ENCODE measurements around the gene CIZ1. TPM values are rescaled to one million over a fixed set of nuclear protein-coding genes. Genes with fewer than 3 reads are reported as not detected.

Gene CIZ1
- total and polyA plus RNA-seq, 2 of the 13 experiments (the other 11 are each of a cell fraction or from before 2014, with no cell fraction given), result 30.6 to 50.3 TPM

GRCh38 chr9:128159784-128160602 lies 31.4 kb downstream of the CIZ1 start, which contains the start of gene BBLN (continued):
- TF ChIP-seq ZGPAT (CRISPR knock-in tag; IDR thresholded peaks at IDR 0.05) (peak; percentile 28; the same call in 1 of the 2 replicates), CENPBD1 (CRISPR knock-in tag; IDR thresholded peaks at IDR 0.05; ENCODE audit: borderline replicate concordance, low read depth) (no peak), ZNF101 (CRISPR knock-in tag; IDR thresholded peaks at IDR 0.05; ENCODE audit: borderline replicate concordance, low read depth) (no peak), ZNF160 (CRISPR knock-in tag; IDR thresholded peaks at IDR 0.05) (0 out of 2 replicates have a peak, but pooled peaks have one; percentile 16), HMG20B (CRISPR knock-in tag; conservative IDR thresholded peaks at IDR 0.05) (no peak), RBFOX2 (IDR thresholded peaks at IDR 0.05; ENCODE audit: low read depth, low read length) (peak; percentile 78), ZNF256 (CRISPR knock-in tag; conservative IDR thresholded peaks at IDR 0.05) (no peak), NFYB (CRISPR knock-in tag; IDR thresholded peaks at IDR 0.05) (no peak), NR3C1 (CRISPR knock-in tag; IDR thresholded peaks at IDR 0.05) (no peak), ARID5B (CRISPR knock-in tag; IDR thresholded peaks at IDR 0.05) (0 out of 2 replicates have a peak, but pooled peaks have one; percentile 10), PHB2 (IDR thresholded peaks at IDR 0.05; ENCODE audit: partially characterized antibody) (no peak), EP300 (IDR thresholded peaks at IDR 0.05; ENCODE audit: low read depth in 2 of 2, low read length in 2 of 2) (peak in 1 of 2 experiments; percentile 18; a peak in 1 of 4 replicates), EP300 (CRISPR knock-in tag; IDR thresholded peaks at IDR 0.05; ENCODE audit: borderline replicate concordance) (no peak; the same call in 1 of the 2 replicates), ZNF570 (CRISPR knock-in tag; IDR thresholded peaks at IDR 0.05; ENCODE audit: borderline replicate concordance) (no peak), ZNF646 (CRISPR knock-in tag; IDR thresholded peaks at IDR 0.05) (no peak)

All from HepG2 (cell line).